T-helper 9 cell (primary cell): ENCODE results near the gene INTS11.
A peak's percentile ranks its signal among the peaks of the same experiment; 100 is the strongest.
"Not testable (repeated sequence)": the region's sequence is repeated elsewhere in the genome, so short reads cannot be mapped to it uniquely, and the experiment has no call there.

Experiments used
- DNase-seq: peaks from one replicate; pipeline ENCODE4 v3.0.0-alpha.2; 2020
- total RNA-seq, 2 donors: gene quantifications; one replicate each; lab custom pipeline; 2026; lab: John Stamatoyannopoulos, UW

Gene INTS11
- 96.8 to 108 reads per million in 2 donors for total RNA-seq

- DNase-seq, result peak; percentile 96
Measured at GRCh38 chr1:1324524-1325287, at the start of gene INTS11, which contains the start of gene CPTP. TSS of gene INTS11 (minus strand) at chr1:1324660. CDS start at chr1:1324608, 52 bp downstream. TSS of gene CPTP (plus strand) at chr1:1324802. CDS start at chr1:1326911, 2,109 bp downstream.

DNA sequence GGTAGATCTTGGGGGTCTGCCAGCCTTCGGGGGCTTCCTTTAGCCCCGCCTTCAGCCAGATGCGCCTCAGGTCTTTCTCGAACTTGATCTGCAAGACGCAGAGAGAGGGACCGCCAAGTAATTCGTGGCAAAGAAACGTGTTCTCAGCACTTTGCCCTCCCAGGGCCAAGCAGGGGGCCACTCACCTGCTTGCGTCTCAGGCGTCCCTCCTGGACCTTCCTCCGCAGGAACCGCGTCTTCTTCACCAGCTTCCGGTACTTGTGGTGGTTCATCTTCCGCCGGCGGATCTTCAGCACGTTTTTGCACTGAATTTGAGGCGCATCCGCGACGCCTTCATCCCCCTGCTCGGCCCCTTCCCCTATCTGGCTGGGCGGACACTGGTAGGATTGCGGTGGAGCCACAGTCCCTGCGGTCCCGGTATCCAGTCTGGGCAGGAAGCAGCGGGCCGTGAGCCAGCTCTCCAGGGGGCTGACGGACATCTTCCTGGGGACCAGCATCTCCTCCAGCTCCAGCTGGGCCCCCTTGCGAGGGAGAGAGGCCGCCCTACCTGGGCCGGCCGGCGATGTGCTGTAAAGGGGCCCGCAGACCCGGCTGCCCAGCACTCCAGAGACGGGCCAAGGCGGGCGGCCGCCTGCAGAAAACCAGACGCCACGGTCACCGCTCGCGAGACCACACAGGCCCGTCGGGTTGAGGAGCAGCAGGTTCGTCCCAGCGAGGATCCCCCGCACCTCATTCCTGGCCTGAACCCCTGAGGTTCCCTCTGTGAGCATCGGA lies 49.5 kb upstream of the INTS11 start:
- no peak for DNase-seq

DNA sequence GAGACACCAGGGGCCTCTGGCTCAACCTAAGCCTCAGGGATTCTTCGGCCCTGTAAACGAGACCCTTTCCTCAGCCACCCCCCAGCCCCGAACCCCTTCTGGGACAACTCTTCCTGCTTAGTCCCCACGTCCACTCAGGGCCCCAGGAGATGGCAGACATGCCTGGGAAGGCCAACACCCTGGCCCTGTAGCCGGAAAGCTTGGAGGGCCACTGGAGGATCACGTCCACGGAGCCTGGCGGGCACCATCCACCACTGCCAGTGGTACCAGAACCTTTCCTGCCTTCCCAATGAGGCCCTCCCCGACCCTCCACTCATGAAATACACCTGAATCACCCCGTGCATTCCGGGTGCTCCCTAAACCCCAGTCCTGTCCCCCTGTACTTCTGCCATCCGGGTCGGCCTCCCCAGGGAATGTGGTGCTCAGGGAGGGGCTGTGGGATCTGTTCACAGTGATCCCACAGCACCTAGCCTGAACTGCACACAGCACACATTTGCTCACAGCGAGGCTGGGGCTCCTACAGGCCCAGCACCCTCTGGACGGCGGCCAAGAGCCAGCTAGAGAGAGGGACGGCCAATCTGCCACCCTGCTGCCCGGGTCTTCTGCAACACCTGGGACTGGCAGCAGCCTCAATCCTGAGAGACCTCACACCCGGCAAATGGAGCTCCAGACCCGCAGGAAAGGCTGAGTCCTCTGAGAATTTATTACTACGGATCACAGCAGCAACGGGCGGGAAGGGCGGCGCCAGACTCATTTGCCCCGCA lies 48.8 kb upstream of the INTS11 start:
- no peak for DNase-seq

- peak; percentile 77 for DNase-seq
Measured at GRCh38 chr1:1371746-1372711, 47.6 kb upstream of the INTS11 start.

- DNase-seq, result peak; percentile 73
Measured at GRCh38 chr1:1371364-1371745, 46.9 kb upstream of the INTS11 start.

DNA sequence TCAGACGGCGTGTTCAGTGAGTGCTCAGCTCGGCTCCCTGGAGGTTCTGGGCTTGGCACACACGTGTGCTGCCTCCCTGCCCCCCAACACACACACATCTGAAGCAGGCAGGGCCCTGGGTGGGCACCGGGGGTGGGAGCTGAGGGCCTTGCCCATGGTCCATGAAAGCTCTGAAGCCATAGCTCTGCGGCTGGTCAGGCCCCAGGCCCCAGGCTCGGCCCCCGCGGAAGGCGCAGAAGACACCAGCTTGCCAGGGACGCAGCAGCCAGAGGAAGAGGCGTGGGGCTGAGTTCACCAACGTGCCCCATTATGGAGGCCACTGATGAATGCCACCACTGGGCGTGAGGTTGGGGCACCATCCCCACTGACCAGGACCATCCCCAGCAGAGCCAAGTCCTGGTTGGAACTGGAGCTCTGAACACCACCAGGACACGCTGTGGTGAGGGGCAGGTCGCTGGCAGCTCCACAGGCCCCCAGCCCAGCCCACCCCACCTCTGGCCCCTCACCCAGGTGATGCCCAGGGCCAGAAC lies 46.4 kb upstream of the INTS11 start:
- DNase-seq, result no peak

- not testable (repeated sequence) for DNase-seq
Measured at GRCh38 chr1:1370094-1370493, 45.6 kb upstream of the INTS11 start.

- DNase-seq, result no peak
Measured at GRCh38 chr1:1367315-1367714, 42.9 kb upstream of the INTS11 start.

GRCh38 chr1:1366699-1367066 lies 42.2 kb upstream of the INTS11 start:
- no peak for DNase-seq

DNA sequence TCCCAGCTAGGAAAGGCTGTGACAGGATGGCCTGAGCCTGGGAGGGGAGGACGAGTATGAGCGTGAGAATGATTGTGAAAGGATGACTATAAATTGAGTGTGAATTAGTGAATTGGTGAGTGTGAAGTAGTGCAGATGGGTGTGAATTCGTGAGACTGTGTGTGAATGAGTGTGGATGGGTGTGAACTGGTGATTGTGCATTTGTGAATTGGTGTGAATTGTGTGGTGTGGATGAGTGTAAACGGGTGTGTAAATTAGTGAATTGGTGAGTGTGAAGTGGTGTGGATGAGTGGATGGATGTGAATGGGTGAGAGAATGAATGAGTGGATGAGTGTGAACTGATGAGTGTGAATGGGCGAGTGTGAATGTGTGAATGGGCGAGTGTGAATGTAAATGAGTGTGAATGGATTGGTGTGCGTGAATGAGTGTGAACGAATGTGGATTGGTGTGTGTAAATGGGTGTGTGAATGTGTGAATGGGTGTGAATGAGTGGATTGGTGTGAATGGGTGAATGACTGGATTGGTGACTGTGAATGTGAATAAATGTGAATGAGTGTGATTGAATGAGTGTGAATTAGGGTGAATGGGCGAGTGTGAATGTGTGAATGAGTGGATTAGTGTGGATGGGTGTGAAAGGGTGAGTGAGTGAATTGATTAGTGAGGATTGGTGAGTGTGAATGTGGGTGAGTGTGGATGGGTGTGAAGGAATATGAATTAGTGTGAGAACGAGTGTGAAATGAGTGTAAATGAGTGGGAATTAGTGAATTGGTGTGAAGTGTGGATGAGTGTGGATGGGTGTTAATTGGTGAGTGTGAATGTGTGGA lies 41.6 kb upstream of the INTS11 start:
- DNase-seq, result no peak

GRCh38 chr1:1364266-1364665 lies 39.8 kb upstream of the INTS11 start:
- no peak for DNase-seq

DNA sequence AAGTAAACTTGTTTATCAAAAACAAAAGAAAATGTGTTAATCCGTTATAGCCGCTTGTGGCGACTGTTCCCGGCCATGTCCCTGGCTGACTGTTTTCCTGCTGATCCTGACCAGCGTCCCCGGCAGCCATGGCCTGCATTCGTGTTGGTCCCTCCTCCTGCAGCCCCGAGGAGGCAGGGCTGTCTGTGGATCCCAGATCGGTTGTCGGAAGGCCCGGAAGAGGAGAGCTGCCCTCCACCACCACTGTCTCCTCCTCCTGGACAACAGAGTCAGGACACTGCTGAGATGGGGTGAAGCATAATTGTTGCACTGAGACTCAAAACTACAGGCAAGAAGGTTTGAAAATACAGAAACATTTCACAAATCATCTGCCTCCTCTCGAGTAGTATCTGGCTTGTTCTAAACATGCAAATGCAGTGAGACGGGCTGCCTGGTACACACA lies 37.5 kb upstream of the INTS11 start:
- DNase-seq, result no peak

DNA sequence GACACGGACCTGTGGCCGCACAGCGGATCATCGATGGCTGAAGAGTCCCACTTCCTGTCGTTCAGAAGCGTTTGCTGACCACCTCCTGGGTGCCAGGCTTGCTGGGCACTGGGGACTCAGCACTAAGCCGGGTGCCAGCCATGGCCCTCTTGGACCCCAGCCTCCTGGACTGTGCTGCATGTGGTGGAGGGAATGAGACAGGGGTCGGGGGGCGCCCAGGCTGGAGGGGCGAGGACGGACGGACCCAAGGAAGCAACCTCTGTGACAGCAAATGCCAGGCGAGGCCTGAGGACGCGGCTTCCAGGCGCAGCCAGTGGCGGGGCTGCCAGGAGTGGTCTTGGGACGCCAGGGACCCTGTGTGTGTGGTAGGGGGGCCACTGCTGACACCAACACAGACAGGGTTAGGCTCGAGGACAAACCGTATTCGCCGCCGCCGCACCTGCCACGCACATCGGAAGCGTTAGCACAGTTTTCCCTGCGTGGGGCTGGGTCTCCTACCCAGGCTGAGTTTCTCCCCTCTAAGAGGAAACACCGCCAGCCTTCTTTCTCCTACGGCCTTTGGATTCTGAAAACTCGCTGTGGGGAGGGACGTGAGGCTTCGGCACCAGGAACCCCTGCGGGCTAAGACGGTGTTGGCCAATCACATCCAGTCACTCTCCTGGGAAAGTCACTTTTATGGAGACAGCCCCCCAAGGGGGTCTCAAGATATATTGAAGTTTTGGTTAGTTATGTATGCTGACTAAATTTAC lies 36.9 kb upstream of the INTS11 start:
- DNase-seq, result no peak

GRCh38 chr1:1360506-1361169 lies 36.2 kb upstream of the INTS11 start:
- DNase-seq, result no peak

DNA sequence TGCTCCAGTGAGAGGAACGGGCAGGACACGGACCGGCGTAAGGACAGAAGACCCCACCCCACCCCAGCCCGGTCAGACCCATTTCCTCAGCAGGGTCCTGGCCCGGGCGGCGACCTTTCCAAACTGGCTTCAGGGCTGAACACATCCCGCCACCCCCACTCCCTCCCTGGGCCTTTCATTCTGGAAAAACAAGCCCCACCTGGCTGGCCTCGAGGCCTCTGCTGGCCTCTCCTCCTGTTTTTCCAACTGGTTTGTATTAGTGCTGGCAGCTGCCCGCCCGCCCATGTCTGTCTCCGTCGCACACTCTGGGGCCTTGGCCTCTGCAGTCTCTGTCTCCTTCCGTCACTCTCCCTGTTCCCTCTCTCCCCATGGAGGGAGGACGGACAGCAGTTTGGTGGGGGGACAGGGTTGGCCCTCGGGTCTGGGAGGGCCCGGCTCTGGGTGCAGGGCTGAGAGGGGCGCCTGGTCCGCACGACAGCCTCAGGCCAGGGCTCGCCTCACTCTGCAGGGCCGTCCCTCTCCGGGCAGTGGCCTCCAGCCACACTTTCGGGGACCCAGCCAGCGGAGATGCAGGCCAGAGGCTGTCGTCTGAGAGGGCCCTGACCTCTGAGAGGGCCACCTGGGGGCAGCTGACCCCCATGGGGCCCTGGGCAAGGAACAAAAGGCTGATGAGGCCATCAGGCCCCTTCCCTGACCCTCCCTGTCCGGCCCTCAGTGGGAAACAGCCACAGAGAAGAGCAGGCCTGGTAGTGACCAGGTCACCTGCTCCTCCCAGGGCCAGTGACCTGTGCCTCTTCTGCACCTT lies 35.4 kb upstream of the INTS11 start:
- no peak for DNase-seq

DNA sequence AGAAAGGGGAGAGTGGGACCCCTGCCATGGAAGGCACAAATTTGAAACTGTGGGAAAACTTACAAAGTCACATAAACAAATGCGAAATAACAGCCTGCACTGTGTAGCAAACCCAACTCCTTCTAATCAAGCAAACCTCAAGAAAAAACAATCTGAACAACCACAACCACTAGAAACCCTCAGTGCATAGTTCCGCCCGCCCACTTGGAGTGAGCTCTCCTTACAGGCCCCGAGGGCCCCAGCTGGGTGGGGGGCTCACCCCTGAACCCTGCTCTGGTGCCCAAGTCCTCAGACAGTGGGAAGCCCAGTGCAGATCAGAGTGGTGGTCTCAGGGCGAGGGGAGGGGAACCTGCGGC lies 34.8 kb upstream of the INTS11 start:
- DNase-seq, result no peak

DNA sequence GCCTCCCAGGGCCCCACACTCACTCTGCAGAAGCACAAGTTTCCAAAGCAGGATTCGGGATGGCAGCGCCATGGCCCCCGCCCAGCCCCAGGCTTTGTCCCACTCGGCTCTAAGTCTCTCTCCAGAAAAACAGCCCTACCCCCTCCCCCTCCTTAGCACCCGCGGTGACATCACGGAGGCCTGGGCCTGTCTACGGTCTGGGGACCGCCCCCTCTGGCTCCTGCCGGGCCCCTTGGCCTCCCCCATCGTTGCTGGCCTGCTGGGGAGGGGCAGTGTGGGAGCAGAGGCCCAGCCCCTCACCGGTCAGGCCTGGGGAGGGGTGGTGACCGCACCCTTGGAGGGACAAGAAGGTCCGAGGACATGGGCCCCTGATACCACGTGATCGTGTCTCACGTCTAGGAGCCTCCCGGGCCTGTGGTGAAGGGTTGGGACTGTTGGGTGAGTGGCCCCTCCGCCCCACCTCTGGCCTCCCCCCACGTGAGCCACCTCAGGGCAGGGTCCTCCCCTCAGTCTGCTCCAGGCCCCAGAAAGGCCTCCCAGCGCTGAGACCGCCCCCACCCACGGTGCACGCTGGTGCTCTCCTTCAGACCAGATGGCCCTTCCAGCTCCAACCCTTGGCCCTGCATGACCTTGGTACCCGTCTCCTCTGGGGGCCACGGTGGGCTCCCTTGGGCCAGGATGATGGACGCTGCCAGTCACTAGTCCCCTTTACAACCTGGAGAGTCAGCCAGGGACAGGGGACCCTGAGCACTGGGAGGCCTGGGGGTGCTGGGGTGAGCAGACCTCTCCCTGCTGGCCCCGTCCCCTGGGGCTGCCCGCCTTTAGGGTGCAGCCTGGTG lies 34.2 kb upstream of the INTS11 start, which contains the start of gene MXRA8:
TSS of gene MXRA8 (minus strand) at position 123 of the 839 bp plus-strand sequence. CDS start at position 72, 51 bp downstream.
- no peak for DNase-seq
